EL (cell line): ENCODE results near the gene AP2B1.
"Not testable (repeated sequence)": the region's sequence is repeated elsewhere in the genome, so short reads cannot be mapped to it uniquely, and the experiment has no call there.

ENCODE experiments used
- DNase-seq: peaks from one replicate; pipeline ENCODE4 v3.0.0-alpha.2; 2016

AP2B1 gene

GRCh38 chr17:35587074-35587961 lies at the start of gene AP2B1:
TSS of gene AP2B1 (plus strand) at chr17:35587322. CDS start at chr17:35594031, 6,709 bp downstream.
- peak; percentile 94 for DNase-seq

- DNase-seq: no peak
Observed at GRCh38 chr17:35537601-35538141, 49.5 kb upstream of the AP2B1 start, which contains the start of gene SLFN12L. TSS of gene SLFN12L (minus strand) at chr17:35537678. CDS start at chr17:35522364, 15,314 bp downstream.

GRCh38 chr17:35539659-35540026 lies 47.5 kb upstream of the AP2B1 start:
- DNase-seq: no peak

GRCh38 chr17:35540589-35541404 lies 46.3 kb upstream of the AP2B1 start:
- peak; percentile 53 for DNase-seq

GRCh38 chr17:35541434-35541833 lies 45.7 kb upstream of the AP2B1 start:
- no peak for DNase-seq

GRCh38 chr17:35542990-35543389 lies 44.1 kb upstream of the AP2B1 start:
- no peak for DNase-seq

- peak; percentile 22 for DNase-seq
Observed at GRCh38 chr17:35543856-35544255, 43.3 kb upstream of the AP2B1 start.

GRCh38 chr17:35545150-35545549 lies 42.0 kb upstream of the AP2B1 start:
- no peak for DNase-seq

GRCh38 chr17:35546487-35546886 lies 40.6 kb upstream of the AP2B1 start:
- DNase-seq: no peak

- DNase-seq: no peak
Observed at GRCh38 chr17:35548208-35548810, 38.8 kb upstream of the AP2B1 start.

GRCh38 chr17:35548978-35549377 lies 38.1 kb upstream of the AP2B1 start:
- DNase-seq: no peak

GRCh38 chr17:35553310-35553709 lies 33.8 kb upstream of the AP2B1 start:
- DNase-seq: no peak

- no peak for DNase-seq
Observed at GRCh38 chr17:35554668-35555067, 32.5 kb upstream of the AP2B1 start.

- no peak for DNase-seq
Observed at GRCh38 chr17:35555691-35556090, 31.4 kb upstream of the AP2B1 start.

GRCh38 chr17:35557353-35557752 lies 29.8 kb upstream of the AP2B1 start:
- DNase-seq: no peak

- no peak for DNase-seq
Observed at GRCh38 chr17:35559495-35560210, 27.5 kb upstream of the AP2B1 start.

- DNase-seq: no peak
Observed at GRCh38 chr17:35560703-35561102, 26.4 kb upstream of the AP2B1 start, which contains the start of gene SLFN14. TSS of gene SLFN14 (minus strand) at chr17:35560819. CDS start at chr17:35558062, 2,757 bp downstream.

- not testable (repeated sequence) for DNase-seq
Observed at GRCh38 chr17:35563181-35563580, 23.9 kb upstream of the AP2B1 start.

GRCh38 chr17:35566968-35567367 lies 20.2 kb upstream of the AP2B1 start:
- DNase-seq: no peak

- DNase-seq: peak; percentile 66
Observed at GRCh38 chr17:35568561-35568960, 18.6 kb upstream of the AP2B1 start.

GRCh38 chr17:35569405-35569804 lies 17.7 kb upstream of the AP2B1 start:
- no peak for DNase-seq

- DNase-seq: no peak
Observed at GRCh38 chr17:35575759-35576158, 11.4 kb upstream of the AP2B1 start.
